Epithelial cell of esophagus (primary cell): ENCODE data around the gene POLA2.

Experiments
- DNase-seq: peaks from one replicate; pipeline ENCODE4 v3.0.0; 2010; ENCODE audit warnings: low read depth
- H3K4me3 ChIP-seq: 2 replicates; pipeline ENCODE4 v1.5.1; 2011; ENCODE audit warnings: mild to moderate bottlenecking, low read length, control low read depth
- TF ChIP-seq, protein P1 (sequence below): IDR thresholded peaks from 2 replicates; pipeline ENCODE4 v1.5.1; 2011; ENCODE audit warnings: low read depth, mild to moderate bottlenecking, low read length, control low read depth, inconsistent platforms; ENCODE audit not compliant: insufficient read depth; ENCODE audit errors: missing control alignments

Gene POLA2

DNA sequence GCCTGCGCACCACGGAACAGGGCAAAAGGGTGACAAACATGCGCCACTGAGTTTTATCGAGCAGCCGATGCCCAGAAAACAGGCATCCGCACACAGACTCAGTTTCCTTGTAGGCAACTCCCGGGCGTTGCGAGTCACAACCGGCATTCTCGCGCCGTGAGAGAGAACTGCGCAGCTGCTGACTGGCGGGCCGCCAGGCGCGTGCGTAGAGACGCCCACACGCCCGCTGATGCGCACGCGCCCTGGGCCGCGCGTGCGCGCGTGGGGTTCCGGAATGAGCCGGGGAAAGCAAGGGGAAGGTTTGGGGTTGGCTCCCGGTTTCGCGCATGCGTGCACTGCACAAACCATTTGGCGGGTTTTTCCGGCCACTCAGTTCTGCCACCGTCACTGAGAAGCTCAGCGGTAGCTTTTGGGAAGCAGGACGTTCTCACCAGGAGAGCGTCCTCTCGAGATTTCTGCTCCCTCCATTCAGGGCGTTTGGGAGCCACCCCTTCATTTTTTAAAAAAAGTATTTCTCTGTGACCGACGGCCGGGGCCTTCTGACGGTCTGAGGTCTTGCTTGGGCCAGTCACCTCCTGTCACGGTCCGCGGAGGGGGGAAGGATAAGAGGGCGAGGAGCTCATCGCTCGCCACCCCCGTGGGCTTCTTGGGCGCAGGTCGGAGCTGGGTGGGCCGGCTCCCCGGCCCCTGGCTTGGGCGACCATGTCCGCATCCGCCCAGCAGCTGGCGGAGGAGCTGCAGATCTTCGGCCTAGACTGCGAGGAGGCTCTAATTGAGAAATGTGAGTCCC is at the start of gene POLA2:
Gene POLA2 (plus strand): TSS at position 372 of the 790 bp plus-strand sequence. CDS start 331 bp downstream, at position 703.
- peak within 1 kb of the TSS; percentile 81 for H3K4me3 ChIP-seq
- TF ChIP-seq, protein P1, sequence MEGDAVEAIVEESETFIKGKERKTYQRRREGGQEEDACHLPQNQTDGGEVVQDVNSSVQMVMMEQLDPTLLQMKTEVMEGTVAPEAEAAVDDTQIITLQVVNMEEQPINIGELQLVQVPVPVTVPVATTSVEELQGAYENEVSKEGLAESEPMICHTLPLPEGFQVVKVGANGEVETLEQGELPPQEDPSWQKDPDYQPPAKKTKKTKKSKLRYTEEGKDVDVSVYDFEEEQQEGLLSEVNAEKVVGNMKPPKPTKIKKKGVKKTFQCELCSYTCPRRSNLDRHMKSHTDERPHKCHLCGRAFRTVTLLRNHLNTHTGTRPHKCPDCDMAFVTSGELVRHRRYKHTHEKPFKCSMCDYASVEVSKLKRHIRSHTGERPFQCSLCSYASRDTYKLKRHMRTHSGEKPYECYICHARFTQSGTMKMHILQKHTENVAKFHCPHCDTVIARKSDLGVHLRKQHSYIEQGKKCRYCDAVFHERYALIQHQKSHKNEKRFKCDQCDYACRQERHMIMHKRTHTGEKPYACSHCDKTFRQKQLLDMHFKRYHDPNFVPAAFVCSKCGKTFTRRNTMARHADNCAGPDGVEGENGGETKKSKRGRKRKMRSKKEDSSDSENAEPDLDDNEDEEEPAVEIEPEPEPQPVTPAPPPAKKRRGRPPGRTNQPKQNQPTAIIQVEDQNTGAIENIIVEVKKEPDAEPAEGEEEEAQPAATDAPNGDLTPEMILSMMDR, result no peak

GRCh38 chr11:65212226-65212801 is 49.4 kb upstream of the POLA2 start:
- TF ChIP-seq, protein P1, result no peak
- no peak overlapping the region for H3K4me3 ChIP-seq
- DNase-seq, result no peak

More for the DNA sequence above, at the start of gene POLA2:
- DNase-seq, result peak; percentile 96

DNA sequence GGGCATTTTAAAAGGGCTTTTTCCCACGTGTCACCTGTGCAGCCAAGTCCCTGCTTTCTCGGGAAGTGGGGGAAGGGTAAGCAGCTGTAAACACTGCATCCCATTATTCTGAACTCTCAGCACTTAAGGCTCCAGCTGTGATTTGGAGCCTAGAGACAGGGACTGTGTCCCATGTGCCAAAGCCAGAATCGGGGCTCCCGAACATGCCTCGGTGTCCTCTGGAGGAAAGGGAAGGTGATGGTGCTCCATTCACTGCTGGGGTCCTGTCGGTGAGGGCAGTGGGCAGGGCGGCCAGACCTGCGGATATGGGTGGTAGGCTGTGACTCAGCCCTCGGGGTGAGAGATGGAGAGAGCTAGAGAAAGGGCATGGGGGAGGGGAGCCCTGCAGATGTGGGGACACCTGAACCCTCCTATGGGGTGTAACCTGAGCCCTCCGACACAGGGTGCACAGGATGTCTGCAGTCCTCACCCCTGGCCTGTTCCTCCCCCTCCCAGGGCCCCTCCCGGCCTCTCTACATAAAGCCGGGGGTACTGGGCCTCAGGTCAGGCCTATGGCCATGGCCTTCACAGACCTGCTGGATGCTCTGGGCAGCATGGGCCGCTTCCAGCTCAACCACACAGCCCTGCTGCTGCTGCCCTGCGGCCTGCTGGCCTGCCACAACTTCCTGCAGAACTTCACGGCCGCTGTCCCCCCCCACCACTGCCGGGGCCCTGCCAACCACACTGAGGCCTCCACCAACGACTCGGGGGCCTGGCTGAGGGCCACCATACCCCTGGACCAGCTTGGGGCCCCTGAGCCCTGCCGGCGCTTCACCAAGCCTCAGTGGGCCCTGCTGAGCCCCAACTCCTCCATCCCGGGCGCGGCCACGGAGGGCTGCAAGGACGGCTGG is 48.2 kb upstream of the POLA2 start:
- TF ChIP-seq, protein P1, result no peak
- DNase-seq, result peak; percentile 16
- H3K4me3 ChIP-seq, result no peak overlapping the region

DNA sequence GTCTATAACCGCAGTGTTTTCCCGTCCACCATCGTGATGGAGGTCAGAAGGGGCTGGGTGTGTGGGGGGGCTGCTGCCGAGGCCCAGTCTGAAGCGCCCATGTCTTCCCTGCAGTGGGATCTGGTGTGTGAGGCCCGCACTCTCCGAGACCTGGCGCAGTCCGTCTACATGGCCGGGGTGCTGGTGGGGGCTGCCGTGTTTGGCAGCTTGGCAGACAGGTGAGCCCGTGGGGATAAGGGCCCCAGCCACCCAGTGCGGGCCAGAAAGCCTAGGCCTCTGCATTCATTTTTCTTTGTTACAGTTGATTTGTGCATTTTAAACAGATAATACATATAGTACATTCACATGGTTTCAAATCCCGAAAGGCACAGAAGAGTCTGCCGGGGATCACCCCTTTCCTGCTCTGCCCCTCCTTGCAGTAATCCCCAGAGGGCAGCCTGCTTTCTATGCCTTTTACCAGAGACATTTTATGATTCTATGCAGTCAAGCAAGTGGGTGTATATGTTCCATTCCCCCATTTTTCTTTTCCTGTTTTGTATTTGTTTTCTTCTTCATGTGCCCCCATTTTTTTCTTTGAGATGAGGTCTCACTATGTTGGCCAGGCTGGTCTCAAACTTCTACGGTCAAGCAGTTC is 47.4 kb upstream of the POLA2 start:
- no peak for DNase-seq
- TF ChIP-seq, protein P1, result no peak
- no peak overlapping the region for H3K4me3 ChIP-seq

- H3K4me3 ChIP-seq, result no peak overlapping the region
- TF ChIP-seq, protein P1, result no peak
- peak; percentile 28 for DNase-seq
Observed at GRCh38 chr11:65215441-65216076, 46.2 kb upstream of the POLA2 start.

- no peak for DNase-seq
- H3K4me3 ChIP-seq, result no peak overlapping the region
- TF ChIP-seq, protein P1, result no peak
Observed at GRCh38 chr11:65216830-65217229, 44.9 kb upstream of the POLA2 start.
